ENCODE measurements around the gene ZBED4. TPM values are rescaled to one million over a fixed set of nuclear protein-coding genes. Genes with fewer than 3 reads are reported as not detected.

The ZBED4 gene
- total and polyA plus RNA-seq, 4 donors = 2.1 to 10.3 (median 4.8) TPM

DNA sequence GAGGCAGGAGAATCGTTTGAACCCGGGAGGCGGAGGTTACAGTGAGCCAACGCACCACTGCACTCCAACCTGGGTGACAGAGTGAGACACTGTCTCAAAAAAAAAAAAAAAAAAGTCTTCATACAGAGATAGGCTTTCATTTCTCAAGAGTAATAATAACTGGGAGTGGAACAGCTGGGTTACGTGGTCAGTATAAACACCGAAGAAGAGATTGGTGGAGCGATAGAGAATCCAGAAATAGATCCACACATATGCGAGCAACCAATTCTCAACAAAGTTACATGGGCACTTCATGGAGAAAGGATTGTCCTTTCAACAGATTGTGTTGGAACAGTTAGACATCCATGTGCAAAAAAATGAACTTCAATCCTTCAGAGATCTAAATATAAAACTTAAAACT lies 24.6 kb downstream of the ZBED4 start (continued):
- TF ChIP-seq, protein P1, sequence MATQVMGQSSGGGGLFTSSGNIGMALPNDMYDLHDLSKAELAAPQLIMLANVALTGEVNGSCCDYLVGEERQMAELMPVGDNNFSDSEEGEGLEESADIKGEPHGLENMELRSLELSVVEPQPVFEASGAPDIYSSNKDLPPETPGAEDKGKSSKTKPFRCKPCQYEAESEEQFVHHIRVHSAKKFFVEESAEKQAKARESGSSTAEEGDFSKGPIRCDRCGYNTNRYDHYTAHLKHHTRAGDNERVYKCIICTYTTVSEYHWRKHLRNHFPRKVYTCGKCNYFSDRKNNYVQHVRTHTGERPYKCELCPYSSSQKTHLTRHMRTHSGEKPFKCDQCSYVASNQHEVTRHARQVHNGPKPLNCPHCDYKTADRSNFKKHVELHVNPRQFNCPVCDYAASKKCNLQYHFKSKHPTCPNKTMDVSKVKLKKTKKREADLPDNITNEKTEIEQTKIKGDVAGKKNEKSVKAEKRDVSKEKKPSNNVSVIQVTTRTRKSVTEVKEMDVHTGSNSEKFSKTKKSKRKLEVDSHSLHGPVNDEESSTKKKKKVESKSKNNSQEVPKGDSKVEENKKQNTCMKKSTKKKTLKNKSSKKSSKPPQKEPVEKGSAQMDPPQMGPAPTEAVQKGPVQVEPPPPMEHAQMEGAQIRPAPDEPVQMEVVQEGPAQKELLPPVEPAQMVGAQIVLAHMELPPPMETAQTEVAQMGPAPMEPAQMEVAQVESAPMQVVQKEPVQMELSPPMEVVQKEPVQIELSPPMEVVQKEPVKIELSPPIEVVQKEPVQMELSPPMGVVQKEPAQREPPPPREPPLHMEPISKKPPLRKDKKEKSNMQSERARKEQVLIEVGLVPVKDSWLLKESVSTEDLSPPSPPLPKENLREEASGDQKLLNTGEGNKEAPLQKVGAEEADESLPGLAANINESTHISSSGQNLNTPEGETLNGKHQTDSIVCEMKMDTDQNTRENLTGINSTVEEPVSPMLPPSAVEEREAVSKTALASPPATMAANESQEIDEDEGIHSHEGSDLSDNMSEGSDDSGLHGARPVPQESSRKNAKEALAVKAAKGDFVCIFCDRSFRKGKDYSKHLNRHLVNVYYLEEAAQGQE (IDR thresholded peaks at IDR 0.05) = no peak
- no peak for TF ChIP-seq HNF4A (conservative IDR thresholded peaks at IDR 0.05)
- no peak for TF ChIP-seq FOXA1 (IDR thresholded peaks at IDR 0.05)
- TF ChIP-seq, protein P2, sequence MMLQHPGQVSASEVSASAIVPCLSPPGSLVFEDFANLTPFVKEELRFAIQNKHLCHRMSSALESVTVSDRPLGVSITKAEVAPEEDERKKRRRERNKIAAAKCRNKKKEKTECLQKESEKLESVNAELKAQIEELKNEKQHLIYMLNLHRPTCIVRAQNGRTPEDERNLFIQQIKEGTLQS (IDR thresholded peaks at IDR 0.05) = no peak
- TF ChIP-seq, protein P3, sequence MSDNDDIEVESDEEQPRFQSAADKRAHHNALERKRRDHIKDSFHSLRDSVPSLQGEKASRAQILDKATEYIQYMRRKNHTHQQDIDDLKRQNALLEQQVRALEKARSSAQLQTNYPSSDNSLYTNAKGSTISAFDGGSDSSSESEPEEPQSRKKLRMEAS (IDR thresholded peaks at IDR 0.05) = no peak
- TF ChIP-seq TAF1 (conservative IDR thresholded peaks at IDR 0.05) = no peak

DNA sequence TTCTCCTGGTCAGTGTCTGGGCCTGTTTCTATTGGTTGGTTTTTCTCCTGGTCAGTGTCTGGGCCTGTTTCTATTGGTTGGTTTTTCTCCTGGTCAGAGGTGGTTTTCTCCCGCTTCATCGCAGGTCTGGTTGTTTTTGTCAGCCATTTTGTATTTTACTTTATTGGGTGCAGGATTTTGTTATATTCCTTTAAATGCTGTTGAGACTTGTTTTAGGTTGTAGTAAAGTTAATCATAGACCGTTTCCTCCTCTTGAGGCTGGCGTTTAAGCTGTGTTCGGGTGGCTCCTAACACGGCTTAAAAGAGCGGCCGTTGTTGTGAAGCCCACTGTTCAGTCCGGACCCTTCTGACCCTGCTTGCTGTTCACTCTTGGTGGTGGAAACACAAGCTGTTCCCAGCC lies 26.2 kb downstream of the ZBED4 start:
- 96% methylated on average over 9 of the region's 9 CpGs for WGBS
- DNase-seq (ENCODE audit: low spot score) = no peak
- H3K9me3 ChIP-seq (ENCODE audit: control insufficient read depth in 4 of 4, low read length in 3 of 4) = peaks cover 0 to 3% (median 0%) of the 10 kb centered on the region in 4 donors
- no peak overlapping the region for H3K4me3 ChIP-seq (ENCODE audit: low read depth in 1 of 3, low read length in 3 of 3)
- TF ChIP-seq JUND (IDR thresholded peaks at IDR 0.05) (no peak), EGR1 (IDR thresholded peaks at IDR 0.05; ENCODE audit: low read depth in 2 of 2) (no peak), TAF1 (conservative IDR thresholded peaks at IDR 0.05) (no peak), FOXA1 (IDR thresholded peaks at IDR 0.05) (no peak), SP1 (IDR thresholded peaks at IDR 0.05) (no peak), FOXA2 (IDR thresholded peaks at IDR 0.05) (no peak), HNF4A (conservative IDR thresholded peaks at IDR 0.05) (no peak), GABPA (IDR thresholded peaks at IDR 0.05 in 1 of 2, conservative IDR thresholded peaks at IDR 0.05 in 1 of 2) (no peak), NR2F2 (IDR thresholded peaks at IDR 0.05) (no peak), RAD21 (IDR thresholded peaks at IDR 0.05) (no peak)
- TF ChIP-seq, protein P2 (IDR thresholded peaks at IDR 0.05) = no peak
- TF ChIP-seq, protein P3 (IDR thresholded peaks at IDR 0.05) = no peak
- TF ChIP-seq, protein P4, sequence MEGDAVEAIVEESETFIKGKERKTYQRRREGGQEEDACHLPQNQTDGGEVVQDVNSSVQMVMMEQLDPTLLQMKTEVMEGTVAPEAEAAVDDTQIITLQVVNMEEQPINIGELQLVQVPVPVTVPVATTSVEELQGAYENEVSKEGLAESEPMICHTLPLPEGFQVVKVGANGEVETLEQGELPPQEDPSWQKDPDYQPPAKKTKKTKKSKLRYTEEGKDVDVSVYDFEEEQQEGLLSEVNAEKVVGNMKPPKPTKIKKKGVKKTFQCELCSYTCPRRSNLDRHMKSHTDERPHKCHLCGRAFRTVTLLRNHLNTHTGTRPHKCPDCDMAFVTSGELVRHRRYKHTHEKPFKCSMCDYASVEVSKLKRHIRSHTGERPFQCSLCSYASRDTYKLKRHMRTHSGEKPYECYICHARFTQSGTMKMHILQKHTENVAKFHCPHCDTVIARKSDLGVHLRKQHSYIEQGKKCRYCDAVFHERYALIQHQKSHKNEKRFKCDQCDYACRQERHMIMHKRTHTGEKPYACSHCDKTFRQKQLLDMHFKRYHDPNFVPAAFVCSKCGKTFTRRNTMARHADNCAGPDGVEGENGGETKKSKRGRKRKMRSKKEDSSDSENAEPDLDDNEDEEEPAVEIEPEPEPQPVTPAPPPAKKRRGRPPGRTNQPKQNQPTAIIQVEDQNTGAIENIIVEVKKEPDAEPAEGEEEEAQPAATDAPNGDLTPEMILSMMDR (IDR thresholded peaks at IDR 0.05; ENCODE audit: low read depth, low read length, missing input control) = no peak
- TF ChIP-seq, protein P5, sequence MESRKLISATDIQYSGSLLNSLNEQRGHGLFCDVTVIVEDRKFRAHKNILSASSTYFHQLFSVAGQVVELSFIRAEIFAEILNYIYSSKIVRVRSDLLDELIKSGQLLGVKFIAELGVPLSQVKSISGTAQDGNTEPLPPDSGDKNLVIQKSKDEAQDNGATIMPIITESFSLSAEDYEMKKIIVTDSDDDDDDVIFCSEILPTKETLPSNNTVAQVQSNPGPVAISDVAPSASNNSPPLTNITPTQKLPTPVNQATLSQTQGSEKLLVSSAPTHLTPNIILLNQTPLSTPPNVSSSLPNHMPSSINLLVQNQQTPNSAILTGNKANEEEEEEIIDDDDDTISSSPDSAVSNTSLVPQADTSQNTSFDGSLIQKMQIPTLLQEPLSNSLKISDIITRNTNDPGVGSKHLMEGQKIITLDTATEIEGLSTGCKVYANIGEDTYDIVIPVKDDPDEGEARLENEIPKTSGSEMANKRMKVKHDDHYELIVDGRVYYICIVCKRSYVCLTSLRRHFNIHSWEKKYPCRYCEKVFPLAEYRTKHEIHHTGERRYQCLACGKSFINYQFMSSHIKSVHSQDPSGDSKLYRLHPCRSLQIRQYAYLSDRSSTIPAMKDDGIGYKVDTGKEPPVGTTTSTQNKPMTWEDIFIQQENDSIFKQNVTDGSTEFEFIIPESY (IDR thresholded peaks at IDR 0.05) = no peak
- no peak overlapping the region for H3K9ac ChIP-seq (ENCODE audit: low read depth in 1 of 2, low read length in 2 of 2)
- peaks cover 0 to 11% (median 5%) of the 10 kb centered on the region in 4 donors for H3K36me3 ChIP-seq (ENCODE audit: control insufficient read depth in 4 of 4, insufficient read depth in 3 of 4, low read depth in 1 of 4, low read length in 3 of 4)
- H3K27me3 ChIP-seq (ENCODE audit: control insufficient read depth in 4 of 4, insufficient read depth in 4 of 4, low read length in 3 of 4) = no peaks in the 10 kb centered on the region
- no peak overlapping the region for H3K27ac ChIP-seq (ENCODE audit: low read depth in 1 of 2, low read length in 2 of 2)
- peaks cover 0 to 3% (median 0%) of the 10 kb centered on the region in 4 donors for H3K4me1 ChIP-seq (ENCODE audit: control insufficient read depth in 4 of 4, insufficient read depth in 4 of 4, low read length in 3 of 4)
